HG02943 (cell line): Measurements from ENCODE around the gene POLG2.

Experiments
- ATAC-seq: cut with Tn5 transposase; IDR thresholded peaks from one replicate; pipeline ENCODE4 v1.9.1; 2021; ENCODE audit warnings: mild to moderate bottlenecking, low read depth, moderate library complexity; ENCODE audit not compliant: unreplicated experiment

POLG2 gene

DNA sequence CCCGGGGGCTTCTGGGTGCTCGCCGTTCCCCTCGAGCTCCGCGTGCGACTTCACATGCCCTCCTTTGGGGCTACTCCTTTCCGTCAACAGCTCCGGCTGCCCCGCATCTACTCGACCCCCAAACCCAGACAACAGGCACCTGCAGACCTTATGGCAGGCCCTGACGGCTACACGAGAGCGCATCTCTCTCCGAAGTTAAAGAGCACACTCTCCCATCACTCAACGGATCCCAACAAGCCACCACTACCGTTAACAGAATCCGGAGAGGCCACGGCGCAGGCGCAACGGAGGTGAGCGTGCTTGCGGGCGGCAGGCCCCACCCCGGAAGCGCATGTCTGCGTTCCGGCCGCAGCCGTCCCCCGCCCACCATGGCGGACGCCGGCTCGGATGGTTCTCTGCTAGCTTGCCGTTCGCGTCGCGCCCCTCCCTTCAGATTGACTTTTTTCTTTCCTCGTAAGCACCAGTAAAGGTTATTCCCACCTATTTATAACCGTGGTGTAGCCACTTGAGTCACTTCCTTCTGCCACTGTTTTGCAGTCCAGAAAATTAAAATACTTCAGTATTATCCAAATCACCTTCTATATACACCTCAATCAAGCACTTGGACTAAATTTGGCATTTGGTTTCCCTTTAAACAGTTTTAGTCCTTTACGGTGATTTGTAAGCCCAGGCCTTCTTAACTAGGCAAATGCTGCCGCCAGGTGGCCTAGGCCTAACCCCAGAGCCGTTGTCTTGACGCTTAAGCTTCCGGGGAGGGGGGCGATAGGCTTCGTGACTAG, at the start of gene POLG2:
Gene POLG2 (minus strand): TSS at position 269 of the 779 bp plus-strand sequence. CDS start 86 bp downstream, at position 183.
- ATAC-seq, result peak; percentile 75

DNA sequence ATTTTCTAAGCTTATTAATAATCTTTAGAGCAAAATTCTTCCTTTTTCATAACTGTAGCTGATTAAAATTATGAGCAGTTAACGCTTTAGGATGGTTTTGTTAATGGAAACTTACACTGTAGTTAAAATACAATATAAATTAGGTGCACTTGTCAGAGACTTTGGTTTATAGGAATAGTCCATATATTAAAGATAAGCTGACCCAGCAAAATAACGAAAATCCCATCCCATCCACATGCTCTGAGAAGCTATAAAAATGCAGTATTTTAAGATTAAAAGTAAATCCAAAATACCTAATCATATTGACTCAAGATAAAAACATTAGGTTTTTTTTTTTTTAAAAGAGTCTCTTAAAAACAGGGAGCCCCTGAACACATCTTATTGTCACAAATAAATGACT, 47.9 kb upstream of the POLG2 start:
- ATAC-seq, result no peak

DNA sequence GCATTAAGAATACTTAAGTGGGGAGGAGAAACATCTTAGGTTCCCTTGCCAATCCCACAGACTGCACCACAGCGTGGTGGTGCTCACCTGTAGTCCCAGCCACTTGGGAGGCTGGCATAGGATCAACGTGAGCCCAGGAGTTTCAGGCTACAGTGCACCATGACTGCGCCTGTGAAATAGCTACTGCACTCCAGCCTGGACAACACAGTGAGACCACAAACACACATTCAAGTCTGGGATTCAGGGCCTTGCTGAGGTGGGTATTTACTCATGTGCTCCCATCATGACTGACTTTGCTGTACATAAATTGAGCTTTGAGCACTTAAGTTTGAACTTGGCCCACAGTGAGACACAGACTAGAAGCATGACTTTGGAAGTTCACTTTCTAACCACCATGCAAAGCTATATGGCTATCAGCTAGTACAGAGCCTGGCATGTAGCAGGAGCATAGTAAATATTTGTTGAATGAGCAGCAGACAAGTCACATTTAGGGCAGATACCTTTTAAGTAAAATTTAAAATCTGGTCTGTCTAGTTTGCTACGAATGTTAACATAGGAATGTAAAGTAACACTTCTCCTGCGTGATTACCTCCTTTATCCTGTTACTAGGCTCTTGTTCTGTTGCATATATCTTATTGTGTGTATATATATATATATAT, 43.4 kb upstream of the POLG2 start:
- ATAC-seq, result no peak

DNA sequence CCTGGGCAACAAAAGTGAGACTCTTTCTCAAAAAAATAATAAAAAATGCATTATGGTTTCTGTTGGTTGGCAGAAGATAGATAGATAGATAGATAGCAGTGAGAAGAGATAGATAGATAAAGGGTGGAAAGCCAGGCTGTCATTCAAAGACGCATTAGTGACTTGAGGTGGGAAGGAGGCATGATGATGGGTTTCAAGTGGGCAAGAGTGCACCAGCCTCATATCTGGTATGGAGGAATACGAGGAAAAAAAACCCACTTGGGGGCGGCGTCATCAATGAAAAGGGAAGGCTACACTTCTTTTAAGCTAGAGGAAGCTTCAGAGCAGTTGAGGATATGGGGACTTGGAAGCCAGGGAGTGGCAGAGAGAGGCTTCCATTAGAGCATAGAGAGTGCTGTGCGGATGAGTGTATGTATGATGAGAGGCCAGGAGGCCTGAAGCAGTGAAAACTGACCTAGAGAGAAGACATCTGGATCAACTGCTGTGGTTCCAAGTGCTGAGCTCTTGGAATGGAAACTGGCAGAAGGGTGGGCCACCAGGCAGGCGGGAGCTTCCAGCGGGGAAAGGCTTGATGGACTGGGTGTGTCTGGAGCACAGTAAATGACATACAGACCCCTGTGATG, 41.8 kb upstream of the POLG2 start:
- ATAC-seq, result no peak

DNA sequence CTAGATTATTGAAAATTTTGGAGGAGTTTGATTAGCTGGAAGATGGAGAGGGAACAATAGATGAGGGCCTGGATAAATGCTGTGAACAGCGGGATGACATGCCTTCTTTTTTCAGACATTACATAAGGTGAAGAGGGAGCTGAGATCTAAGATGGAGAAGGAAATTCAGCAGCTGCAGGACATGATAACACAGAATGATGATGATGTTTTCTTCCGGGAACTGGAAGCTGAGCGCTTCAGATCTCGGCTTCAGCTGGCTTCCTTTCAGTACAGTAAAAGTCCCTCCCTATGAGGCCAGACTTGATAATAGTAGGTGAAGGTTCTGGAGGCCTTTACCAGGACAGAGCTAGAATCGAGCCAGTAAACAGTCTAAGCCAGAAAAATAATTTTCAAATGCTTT, 40.6 kb upstream of the POLG2 start:
- no peak for ATAC-seq

DNA sequence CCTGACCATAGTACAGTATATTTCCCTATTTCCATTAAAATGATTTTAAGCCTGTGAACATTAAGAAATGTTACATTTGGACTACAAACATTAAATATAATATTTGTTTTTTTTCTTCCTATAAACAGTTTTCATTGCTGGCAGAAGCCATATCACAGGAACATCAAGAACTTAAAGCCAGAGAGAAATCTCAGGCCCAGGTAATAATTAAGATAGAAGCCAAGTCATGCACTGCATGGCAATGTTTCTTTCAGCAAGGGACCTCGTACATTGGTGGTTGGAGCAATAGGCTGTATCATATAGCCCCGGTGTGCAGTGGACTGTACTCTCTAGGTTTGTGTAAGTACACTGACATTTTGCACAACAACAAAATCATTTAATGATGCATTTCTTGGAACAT, 40.1 kb upstream of the POLG2 start:
- ATAC-seq, result no peak

DNA sequence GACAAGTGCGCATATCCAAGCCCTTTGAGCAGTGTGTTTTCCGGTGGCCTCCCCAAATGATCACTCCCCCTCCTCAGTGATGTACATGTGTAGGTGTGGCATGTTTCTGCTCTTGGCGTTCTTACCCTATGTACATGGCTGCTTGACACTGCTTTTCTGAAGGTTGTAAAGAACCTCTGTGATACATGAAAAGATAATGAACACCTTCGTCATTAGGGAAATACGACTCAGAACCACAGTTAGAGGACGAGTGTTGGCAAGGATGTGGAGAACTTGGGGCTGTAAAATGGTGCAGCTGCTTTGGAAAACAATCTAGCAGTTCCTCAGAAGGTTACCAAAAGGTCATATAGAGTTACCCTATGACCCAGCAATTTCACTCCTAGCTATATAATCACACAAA, 38.5 kb upstream of the POLG2 start:
- no peak for ATAC-seq

DNA sequence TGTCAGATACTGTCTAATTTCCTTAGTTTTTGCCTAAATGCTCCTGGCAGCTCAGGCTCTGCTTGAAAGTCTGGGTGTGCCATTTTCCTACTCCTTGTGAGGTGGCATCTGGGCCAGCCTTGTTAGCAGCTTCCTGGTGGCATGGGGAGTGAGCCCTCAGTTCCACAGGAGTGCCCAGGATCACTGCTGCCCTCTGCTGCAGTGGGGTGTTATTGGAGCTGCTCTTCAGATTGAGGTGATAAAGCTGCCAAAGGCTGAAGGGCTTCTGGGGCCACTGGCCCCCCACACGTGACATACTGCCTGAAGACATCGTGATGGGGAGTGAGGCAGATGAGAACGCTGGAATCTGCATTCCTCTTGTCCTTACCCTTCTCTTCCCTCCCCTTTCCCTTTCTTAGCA, 37.3 kb upstream of the POLG2 start:
- no peak for ATAC-seq

DNA sequence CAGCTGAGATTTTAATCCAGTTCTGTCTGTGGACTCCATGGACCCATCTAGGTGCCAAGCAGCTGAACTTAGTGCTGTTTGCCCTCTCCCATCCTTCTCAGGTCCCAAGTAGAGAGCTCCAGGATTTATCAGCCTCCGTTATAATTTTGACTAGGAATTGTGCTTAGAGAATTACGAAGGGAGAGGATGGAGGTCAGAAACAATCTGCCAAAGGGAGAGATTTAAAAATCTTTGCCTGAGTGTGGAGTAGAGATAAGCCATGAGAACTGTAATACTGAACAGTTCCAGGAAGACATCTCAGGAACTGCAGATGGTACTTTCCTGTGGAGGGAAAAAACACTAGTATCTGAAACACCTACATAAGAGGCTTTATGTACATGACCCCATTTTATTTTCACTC, 36.9 kb upstream of the POLG2 start:
- no peak for ATAC-seq

DNA sequence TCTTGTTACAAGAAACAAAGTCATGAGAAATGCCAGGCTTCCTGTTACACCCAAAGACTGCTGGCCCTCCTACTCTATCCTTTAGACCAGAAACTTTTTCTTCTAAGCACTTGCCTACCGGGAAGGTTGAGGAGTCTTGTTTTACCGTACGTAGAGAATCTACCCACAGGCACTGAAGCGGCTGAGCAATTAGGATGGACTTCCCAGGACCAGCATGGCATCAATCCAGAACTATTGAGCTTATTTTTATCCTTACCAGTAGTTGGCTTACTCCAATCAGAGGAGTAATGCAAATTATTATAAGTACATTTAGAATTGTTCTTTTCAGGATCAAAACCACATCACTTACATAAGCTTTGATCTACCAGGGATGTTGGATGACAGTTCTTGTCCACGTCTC, 35.6 kb upstream of the POLG2 start:
- ATAC-seq, result no peak

DNA sequence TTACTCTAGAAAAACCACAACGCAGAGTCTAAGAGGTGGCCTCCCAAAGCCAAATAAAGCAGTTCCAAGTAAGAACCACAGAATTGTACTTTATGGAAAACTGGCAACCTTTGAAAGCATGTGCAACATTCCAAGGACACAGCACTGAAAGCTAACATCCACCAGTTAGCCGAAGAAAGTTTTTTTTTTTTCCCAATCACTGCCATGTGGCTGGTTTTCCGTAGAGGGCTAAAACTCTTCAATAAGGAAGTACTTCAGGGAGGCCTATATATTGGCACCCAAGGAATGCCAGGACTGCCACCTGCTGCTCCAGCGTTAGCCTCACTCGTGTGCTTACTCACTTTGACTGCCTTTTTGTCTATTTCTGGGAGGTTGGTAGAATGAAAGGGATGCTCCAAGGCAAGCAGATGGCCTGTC, 35.1 kb upstream of the POLG2 start:
- no peak for ATAC-seq

DNA sequence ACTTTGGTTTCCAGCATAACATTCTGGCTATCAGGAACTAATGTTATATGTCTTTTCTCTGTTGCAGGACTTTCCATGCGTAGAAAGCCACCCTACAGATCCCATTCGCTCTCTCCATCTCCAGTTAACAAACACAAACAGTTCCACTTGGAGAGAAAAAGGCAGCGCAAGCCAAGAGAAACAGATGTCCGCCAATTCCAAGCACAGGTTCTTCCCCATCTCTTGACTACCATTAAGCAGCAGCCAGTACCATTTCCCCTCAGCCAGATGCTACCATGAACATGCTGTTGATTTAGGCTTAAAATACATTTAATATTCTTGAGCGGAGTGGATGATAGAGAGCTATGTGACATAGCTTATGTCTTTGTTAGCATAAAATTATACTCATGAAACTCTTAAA, 32.4 kb upstream of the POLG2 start:
- ATAC-seq, result no peak

DNA sequence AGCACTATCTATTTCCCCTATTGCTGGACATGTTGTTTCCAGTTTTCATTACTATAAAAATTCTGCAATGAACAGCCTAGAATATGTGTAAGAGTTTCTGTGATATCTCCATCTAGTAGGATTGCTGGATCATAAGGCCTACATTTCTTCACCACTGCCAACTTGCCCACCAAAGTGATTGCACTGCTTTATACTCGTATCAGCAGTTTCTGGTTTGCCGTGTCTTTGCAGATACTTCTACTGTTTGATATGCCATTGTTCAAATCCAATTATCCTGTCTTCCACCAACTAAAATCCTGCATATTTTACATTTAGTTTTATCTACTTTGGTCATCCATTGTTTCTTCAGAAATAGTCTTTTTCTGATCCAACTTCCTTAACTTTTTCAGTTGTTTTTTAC, 31.1 kb upstream of the POLG2 start:
- ATAC-seq, result no peak

DNA sequence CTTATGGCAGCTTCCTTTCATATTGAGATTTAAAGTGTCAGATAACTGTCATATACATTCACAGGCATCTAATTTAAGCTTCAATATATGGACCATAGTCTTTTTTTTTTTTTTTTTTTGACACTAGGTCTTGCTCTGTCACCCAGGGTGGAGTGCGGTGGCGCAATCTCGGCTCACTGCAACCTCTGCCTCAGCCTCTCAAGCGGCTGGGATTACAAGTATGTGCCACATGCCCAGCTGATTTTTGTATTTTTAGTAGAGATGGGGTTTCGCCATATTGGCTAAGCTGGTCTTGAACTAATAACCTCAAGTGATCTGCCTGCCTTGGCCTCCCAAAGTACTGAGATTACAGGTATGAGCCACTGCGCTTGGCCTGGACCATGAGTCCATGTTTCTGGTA, 23.5 kb upstream of the POLG2 start:
- ATAC-seq, result no peak

DNA sequence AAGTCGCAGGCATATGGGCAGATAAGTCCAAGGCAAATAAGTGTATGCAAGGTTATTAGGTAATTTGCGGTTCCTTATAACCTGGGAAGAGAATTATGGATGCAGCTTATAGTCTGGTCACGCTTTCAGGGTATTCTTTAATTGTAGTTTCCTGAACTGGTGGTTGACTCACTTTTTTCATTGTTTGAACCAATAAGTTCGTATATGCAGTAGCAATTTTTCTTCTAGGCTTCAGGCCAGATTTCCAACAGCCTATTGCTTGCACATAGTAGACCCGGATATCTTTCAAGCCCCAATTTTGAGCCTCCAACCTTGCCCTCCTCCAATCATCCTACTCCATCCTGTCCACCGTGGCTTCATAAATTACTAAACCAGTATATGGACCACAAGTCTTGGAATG, 22.7 kb upstream of the POLG2 start:
- no peak for ATAC-seq

DNA sequence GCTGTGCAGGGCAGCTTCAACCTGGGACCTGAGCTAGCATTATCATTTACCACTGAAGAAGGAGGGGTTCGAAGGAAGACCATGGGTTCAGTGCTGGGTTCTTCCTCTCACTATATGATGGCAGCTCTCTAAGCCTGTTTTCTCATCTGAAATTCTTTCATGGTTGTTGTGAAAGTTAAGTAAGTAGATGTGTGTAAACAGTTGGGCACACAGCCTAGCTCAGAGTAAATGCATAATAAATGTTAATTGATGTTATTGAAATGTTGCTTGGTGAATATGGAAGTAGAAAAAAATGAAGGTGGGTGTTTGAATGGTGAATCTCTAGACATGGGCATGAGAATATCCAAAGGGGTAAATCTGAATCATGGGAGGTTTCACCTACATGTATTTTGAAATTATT, 19.0 kb upstream of the POLG2 start:
- ATAC-seq, result no peak

DNA sequence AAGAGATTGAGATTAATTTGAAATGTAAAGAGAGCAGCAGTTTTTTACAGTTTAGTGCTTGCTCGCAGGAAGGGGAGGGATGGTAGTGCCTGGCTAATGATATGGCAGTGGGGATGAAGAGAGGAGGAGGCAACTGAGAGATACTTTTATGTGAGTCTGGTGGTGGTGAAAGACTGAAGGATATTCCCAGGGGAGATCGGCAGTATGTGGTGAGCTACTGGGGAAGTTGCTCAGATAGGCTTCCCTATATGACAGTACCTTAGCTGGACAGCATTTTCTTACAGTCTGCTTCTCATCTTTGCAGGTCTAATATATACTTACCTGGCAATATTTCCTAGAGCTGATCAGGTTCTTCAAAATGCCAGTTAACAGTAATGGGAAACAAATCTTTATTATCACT, 18.6 kb upstream of the POLG2 start:
- no peak for ATAC-seq

DNA sequence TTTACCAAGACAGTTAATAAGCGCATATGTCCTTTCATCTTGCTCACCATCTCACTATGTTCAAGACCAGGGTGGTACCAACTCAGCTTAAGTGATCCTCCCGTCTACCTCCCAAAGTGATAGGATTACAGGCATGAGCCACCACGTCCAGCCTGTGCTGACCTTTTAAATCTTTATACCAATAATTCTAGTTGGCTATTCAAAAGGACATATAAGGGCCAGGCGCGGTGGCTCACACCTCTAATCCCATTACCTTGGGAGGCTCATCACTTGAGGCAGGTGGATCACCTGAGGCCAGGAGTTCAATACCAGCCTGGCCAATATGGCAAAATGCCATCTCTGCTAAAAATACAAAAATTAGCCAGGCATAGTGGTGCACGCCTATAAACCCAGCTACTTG, 12.3 kb upstream of the POLG2 start:
- no peak for ATAC-seq

DNA sequence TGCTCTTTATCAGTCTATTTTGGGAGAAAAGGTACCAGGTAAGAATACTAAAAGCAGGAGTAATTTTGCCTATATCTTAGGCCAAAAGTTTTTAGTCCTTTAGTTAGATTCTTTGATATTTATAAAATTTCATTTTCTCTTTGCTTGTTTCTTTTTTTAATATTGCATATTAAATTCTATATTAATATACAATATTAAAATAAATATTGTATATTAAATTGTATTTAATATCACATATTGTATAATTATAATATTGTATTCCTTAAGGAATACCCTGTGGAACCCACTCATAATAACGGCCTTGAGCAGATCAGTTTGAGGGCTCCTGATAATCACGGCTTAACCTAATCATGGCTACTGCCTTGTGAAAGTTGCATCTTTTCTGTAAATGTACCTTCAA, 11.8 kb upstream of the POLG2 start:
- ATAC-seq, result no peak

DNA sequence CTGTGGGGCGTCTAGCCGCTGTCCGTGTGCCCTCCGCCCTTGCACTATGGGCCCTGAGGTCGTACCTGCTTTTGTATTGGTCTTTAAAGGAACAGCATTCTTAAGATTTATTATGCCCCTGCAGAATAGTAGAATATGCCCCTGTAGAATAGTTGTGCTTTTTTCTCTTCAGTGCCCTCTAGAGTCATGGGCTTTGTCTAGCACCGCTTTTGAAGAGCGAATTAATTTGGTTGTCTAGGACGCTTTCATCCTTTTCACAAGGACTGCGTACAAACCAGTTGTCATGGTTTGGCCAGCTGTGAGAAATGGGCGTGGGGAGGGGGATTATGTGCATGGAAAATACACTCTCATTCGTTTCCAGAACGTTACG, 10.5 kb upstream of the POLG2 start:
- peak; percentile 2 for ATAC-seq

DNA sequence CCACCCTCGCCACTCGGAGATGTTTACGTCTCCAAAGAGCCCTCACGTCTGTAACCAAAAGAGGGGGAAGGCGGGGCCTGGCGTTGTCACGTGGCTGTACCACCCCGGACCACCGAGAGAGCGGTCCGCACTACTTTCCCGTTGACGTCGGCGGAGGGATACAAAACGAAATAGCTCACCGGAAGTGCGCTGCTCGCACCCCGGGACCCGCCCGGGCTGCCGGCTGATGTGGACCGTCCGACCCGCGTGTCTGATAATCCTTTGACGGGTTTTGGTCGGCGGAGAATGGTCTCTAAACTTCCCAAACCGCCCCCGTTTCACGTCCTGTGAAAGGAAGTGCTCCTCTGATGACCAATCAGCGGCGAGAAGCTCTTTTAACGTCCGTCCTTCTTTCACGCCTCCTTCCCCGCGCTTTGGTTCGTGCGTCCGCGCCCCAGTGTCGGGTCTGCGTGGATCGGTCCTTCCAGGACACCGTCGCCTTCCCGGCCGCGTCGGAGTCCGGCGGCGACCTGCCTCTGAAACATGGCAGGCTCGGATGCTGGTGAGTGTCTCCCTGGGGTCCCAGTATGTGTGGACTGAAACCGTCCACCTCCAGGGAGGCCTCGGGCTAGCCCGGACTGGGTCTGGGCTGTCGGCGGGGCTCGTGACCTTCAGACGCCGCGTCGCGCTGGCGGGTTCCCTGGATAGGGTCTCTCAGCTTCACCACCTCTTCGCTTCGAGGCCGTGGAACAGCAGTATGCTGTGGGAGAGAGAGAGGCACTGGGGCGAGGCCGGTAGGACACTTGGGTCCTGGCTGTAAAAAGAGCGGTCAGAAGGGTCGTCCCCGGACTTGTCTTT, 9.9 kb upstream of the POLG2 start, which contains the start of gene CEP95:
Gene CEP95 (plus strand): TSS at position 402 of the 837 bp plus-strand sequence. CDS start 121 bp downstream, at position 523.
- ATAC-seq, result peak; percentile 57
